PFSK-1 (cell line): ENCODE data around the gene VWCE.

Experiments used
- FOXP2 ChIP-seq: optimal IDR thresholded peaks from 2 replicates; pipeline ENCODE3; 2011; ENCODE audit warnings: borderline replicate concordance, control low read depth, inconsistent platforms; ENCODE audit not compliant: insufficient read depth; ENCODE audit errors: extremely low read length, extremely low read depth
- POLR2AphosphoS5 ChIP-seq: IDR thresholded peaks from 2 replicates; pipeline ENCODE4 v1.6.1; 2012; ENCODE audit warnings: low read depth, mild to moderate bottlenecking, control low read depth, low read length, moderate library complexity
- SIN3A ChIP-seq: IDR thresholded peaks from 2 replicates; pipeline ENCODE4 v1.6.1; 2012; ENCODE audit warnings: mild to moderate bottlenecking, low read length, moderate library complexity, borderline replicate concordance; ENCODE audit not compliant: insufficient read depth
- TAF1 ChIP-seq: IDR thresholded peaks from 2 replicates; pipeline ENCODE4 v1.6.1; 2012; ENCODE audit warnings: low read length, control low read depth, borderline replicate concordance; ENCODE audit not compliant: insufficient read depth
- TF ChIP-seq, protein P1 (sequence below), 2 experiments: IDR thresholded peaks; 2 replicates each; pipeline versions ENCODE4 v1.6.1 to v1.8.0; 2011 to 2012; ENCODE audit warnings: low read depth in 2 of 2, low read length in 2 of 2, control low read depth in 1 of 2, inconsistent platforms in 1 of 2, mild to moderate bottlenecking in 1 of 2, moderate library complexity in 1 of 2; ENCODE audit not compliant: insufficient read depth in 1 of 2

VWCE gene

DNA sequence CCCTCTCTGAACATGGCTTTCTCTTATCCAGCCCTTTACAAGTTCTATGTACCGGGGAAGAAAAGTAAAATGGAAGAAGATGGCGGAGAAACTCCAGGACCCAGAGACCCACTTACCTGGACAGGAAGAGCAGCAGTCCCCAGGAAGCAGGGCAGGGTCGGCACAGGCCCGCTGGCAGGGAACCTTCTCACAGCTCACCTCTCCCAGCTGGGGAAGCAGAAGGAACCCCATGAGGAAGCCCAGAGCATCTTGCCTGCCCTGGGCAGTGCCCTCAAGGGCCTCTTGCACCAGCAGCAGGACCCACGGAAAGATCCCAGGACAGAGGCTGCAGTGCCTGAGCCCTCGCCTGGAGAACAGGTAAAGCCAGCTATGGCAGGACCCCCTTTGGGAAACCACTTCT, 30.7 kb downstream of the VWCE start:
- TF ChIP-seq FOXP2 (no peak), TAF1 (no peak), SIN3A (no peak), POLR2AphosphoS5 (no peak)
- TF ChIP-seq, protein P1, sequence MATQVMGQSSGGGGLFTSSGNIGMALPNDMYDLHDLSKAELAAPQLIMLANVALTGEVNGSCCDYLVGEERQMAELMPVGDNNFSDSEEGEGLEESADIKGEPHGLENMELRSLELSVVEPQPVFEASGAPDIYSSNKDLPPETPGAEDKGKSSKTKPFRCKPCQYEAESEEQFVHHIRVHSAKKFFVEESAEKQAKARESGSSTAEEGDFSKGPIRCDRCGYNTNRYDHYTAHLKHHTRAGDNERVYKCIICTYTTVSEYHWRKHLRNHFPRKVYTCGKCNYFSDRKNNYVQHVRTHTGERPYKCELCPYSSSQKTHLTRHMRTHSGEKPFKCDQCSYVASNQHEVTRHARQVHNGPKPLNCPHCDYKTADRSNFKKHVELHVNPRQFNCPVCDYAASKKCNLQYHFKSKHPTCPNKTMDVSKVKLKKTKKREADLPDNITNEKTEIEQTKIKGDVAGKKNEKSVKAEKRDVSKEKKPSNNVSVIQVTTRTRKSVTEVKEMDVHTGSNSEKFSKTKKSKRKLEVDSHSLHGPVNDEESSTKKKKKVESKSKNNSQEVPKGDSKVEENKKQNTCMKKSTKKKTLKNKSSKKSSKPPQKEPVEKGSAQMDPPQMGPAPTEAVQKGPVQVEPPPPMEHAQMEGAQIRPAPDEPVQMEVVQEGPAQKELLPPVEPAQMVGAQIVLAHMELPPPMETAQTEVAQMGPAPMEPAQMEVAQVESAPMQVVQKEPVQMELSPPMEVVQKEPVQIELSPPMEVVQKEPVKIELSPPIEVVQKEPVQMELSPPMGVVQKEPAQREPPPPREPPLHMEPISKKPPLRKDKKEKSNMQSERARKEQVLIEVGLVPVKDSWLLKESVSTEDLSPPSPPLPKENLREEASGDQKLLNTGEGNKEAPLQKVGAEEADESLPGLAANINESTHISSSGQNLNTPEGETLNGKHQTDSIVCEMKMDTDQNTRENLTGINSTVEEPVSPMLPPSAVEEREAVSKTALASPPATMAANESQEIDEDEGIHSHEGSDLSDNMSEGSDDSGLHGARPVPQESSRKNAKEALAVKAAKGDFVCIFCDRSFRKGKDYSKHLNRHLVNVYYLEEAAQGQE (IDR thresholded peaks at IDR 0.05; ENCODE audit: insufficient read depth in 1 of 2, low read depth in 2 of 2, low read length in 2 of 2) = no peak

- TF ChIP-seq TAF1 = no peak
- no peak for TF ChIP-seq SIN3A
- TF ChIP-seq FOXP2 = no peak
- no peak for TF ChIP-seq POLR2AphosphoS5
- TF ChIP-seq, protein P1 (IDR thresholded peaks at IDR 0.05; ENCODE audit: insufficient read depth in 1 of 2, low read depth in 2 of 2, low read length in 2 of 2) = no peak
Measured at GRCh38 chr11:61259363-61259762, 35.8 kb downstream of the VWCE start.

- no peak for TF ChIP-seq FOXP2
- TF ChIP-seq, protein P1 (IDR thresholded peaks at IDR 0.05; ENCODE audit: insufficient read depth in 1 of 2, low read depth in 2 of 2, low read length in 2 of 2) = no peak
- TF ChIP-seq TAF1 = no peak
- no peak for TF ChIP-seq POLR2AphosphoS5
- TF ChIP-seq SIN3A = no peak
Measured at GRCh38 chr11:61258546-61258945, 36.6 kb downstream of the VWCE start.

- TF ChIP-seq POLR2AphosphoS5 (no peak), SIN3A (no peak), TAF1 (no peak), FOXP2 (no peak)
- TF ChIP-seq, protein P1 (IDR thresholded peaks at IDR 0.05; ENCODE audit: insufficient read depth in 1 of 2, low read depth in 2 of 2, low read length in 2 of 2) = no peak
Measured at GRCh38 chr11:61256710-61257482, 38.2 kb downstream of the VWCE start.
